GM18861 (cell line): ENCODE data around the gene SUPT7L.
A peak's percentile ranks its signal among the peaks of the same experiment; 100 is the strongest.

Experiments
- ATAC-seq: cut with Tn5 transposase; IDR thresholded peaks from one replicate; pipeline ENCODE4 v1.9.1; 2021; ENCODE audit not compliant: unreplicated experiment

SUPT7L gene, protein sequence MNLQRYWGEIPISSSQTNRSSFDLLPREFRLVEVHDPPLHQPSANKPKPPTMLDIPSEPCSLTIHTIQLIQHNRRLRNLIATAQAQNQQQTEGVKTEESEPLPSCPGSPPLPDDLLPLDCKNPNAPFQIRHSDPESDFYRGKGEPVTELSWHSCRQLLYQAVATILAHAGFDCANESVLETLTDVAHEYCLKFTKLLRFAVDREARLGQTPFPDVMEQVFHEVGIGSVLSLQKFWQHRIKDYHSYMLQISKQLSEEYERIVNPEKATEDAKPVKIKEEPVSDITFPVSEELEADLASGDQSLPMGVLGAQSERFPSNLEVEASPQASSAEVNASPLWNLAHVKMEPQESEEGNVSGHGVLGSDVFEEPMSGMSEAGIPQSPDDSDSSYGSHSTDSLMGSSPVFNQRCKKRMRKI

DNA sequence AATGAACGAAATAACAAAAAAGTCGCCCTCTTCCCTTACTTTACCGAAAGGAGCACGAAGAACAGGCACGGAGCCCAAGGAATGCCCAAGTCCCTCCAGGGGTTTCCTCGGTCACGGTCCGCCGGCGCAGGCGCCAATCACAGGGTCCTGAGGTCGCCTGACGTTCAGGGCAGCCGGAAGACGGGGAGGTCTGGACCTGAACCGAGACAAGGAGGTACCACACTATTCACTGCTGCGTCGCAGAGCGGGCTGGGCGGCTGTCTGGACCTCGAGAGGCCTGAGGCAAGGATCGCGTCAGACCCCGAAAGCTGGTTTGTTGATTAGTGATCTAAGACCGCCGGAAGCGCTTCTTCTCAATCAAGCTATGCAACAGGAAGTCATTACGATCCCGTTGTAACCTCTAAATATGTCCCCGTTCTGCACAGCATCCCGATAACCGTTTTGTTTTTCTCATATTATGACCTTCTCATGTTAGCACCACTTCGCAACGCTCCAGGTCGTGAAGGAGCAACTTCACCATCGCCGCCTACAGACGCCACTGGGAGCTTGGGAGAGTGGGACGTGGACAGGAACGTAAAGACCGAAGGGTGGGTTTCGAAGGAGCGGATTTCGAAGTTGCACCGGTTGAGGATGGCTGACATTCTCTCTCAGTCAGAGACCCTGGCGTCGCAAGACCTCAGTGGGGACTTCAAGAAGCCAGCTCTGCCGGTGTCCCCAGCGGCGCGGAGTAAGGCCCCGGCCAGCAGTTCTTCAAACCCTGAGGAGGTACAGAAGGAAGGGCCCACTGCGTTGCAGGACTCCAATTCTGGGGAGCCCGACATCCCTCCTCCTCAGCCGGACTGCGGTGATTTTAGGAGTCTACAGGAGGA, at the start of gene SUPT7L, which contains the start of gene SLC4A1AP:
Gene SUPT7L (minus strand): TSS at position 330 of the 869 bp plus-strand sequence. CDS start 1,422 bp downstream, outside the sequence.
Gene SLC4A1AP (plus strand): TSS at position 605 of the 869 bp plus-strand sequence. CDS start 26 bp downstream, at position 631.
- ATAC-seq: peak; percentile 53

DNA sequence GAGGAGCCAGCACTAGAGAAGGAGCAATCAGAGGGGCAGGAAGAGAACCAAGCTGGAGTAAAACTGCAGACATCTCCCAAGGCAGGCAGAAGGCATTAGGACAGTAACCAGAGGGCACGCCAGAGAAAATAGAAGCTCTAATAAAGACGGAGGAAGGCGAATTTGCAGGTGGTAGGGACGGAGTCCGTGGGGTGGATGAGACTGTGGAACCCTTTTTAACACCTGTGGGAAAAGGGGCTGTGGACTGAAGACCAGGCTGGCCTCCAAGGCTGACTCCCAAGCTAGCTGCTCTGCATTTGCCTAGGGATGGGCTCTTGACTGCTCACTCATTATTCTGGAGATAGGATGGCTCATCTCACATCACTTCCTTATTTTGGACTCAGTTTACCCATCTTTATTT, 49.8 kb upstream of the SUPT7L start:
- no peak for ATAC-seq

DNA sequence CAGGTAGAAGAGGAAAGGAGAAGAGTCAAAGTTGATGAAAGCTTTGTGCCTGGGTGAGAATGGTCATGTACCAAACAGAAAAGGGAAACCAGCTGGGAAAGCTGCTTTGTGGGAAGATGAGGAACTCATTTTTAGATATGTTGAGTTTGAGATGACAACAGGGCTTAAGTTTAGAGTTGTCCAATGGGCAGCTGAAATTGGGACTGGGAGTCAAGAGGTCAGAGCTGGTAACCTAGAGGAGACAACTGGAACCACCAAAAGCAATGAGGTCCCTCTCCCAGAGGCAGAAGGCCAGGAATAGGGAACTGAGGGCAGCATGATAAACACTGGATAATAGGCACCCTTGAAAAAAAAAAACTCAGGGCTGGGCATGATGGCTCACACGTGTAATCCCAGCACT, 49.1 kb upstream of the SUPT7L start:
- no peak for ATAC-seq

DNA sequence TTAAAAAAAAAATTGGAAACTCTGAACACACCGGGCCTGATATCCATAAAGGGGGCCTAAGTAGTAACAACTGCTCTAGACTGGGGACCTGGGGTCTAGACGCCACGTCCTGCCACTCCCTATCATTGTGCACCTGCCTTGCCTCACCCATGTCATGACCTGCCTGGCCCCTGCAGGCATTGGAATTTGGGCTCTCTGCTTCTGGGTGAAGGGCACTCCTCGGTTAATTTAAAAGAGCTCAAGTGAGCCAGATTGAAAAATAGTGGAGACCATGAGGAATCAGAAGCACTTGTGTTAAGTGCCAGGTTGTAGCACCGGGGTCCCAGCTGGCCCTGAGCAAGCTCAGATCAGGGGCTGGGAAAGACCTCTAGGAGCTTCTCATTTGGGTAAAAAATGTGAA, 48.4 kb upstream of the SUPT7L start:
- no peak for ATAC-seq

DNA sequence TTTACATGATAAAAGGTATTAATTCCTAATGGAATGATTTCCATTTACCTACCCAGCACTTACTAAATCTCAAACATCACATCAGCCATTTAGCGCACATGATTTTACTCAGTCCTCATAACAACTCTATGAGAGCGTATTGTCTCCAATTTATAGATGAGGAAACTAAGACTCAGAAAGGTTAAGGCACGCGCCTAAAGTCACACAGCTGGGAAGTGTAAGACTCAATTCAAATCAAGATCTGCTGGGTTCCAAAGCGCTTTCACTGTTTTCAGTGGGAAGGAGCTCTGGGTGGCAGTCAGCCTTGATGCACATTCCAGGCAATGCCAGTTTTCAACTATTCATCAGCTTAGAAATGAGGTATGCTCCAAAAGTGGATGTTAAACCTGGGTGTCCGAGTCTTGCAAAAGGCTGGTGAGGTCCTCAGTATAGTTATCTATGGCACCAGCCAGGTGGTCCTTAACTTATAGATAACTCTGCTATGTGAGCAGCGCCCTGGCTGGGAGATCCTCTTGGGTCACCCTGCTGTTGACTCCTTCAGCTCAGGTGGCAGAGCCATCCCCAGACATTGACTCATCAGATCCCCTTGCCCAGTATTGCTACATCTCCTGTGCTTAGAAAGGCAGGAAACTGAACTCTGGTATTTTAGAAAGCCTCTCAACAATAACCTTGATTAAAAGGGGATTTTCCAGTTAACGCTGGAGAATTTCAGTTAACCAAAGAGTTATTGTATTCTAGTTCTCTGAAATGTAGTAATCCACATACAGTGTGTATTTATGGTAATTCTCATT, 47.4 kb upstream of the SUPT7L start:
- ATAC-seq: no peak

DNA sequence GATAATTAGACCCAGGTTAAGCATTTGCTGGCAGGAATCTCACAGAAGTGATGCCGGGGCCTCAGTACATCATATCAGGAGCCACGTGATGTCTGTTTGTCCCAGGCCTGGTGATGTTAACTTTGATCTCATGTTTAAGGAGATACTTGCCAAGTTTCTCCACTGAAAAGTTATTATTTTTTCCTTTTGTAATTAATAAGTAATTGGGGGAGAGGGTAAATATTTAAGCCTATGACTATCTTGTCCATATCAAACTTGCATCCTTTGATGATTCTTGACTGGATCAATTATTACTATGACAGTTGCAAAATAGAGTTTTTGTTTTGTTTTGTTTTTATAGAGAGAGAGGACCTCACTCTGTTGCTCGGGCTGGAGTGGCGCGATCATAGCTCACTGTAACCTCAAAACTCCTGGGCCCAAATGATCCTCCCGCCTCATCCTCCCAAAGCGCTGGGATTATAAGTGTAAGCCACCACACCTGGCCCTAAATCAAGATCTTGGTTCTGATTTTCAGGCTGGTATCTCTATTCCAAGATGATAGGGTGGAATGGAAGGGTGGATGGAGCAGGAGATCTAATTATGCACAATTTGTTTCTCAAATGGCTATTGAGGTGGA, 46.7 kb upstream of the SUPT7L start:
- no peak for ATAC-seq

DNA sequence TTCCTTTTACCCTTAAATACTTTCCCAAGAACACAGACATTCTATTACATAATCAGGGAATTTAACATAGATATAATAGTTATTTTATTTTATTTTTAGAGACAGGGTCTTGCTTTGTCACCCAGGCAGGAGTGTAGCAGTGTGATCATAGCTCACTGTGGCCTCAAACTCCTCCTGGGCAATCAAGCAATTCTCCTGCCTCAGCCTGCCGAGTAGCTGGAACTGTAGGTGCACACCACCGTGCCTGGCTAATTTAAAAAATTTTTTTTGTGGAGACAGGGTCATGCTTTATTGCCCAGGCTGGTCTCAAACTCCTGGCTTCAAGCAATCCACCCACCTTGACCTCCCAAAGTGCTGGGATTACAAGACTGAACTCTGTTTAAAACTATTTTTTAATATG, 45.9 kb upstream of the SUPT7L start:
- ATAC-seq: no peak

DNA sequence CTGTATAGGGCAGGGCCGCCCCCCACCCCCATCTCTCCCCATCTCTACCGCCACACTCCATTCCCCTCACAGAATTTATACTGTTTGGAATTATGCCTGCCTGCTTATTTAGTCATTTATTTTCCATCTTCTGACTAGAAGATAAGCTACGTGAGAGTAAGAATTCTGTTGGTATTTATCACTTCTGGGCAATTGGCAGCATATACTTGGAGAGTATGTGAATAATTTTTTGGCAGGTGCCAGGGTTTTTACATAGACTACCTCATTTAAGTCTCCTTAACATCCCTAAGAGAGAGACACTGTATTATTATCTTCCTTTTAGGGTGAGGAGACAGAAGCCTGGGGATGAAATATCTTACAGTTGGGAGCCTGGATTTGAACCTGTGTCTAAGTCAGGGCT, 45.3 kb upstream of the SUPT7L start:
- ATAC-seq: no peak

DNA sequence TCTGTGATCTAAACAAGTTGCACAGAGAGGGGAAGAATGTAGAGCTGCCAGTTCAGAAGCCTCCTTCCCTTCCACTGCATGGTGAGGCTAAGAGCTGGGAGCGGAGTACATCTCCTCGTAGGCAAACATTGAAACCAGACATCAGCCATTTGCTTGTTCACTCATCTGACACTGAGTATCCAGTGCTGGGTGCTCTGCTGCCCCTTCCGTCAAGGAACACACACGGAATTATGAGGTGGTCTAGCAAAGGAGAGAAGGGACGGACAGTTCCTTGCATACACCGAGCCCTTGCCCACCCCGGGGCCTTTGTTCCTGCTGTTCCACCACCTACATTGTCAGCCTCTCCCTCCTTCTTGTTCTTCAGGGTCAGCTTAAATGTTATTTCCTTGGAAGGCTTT, 44.8 kb upstream of the SUPT7L start:
- ATAC-seq: no peak

DNA sequence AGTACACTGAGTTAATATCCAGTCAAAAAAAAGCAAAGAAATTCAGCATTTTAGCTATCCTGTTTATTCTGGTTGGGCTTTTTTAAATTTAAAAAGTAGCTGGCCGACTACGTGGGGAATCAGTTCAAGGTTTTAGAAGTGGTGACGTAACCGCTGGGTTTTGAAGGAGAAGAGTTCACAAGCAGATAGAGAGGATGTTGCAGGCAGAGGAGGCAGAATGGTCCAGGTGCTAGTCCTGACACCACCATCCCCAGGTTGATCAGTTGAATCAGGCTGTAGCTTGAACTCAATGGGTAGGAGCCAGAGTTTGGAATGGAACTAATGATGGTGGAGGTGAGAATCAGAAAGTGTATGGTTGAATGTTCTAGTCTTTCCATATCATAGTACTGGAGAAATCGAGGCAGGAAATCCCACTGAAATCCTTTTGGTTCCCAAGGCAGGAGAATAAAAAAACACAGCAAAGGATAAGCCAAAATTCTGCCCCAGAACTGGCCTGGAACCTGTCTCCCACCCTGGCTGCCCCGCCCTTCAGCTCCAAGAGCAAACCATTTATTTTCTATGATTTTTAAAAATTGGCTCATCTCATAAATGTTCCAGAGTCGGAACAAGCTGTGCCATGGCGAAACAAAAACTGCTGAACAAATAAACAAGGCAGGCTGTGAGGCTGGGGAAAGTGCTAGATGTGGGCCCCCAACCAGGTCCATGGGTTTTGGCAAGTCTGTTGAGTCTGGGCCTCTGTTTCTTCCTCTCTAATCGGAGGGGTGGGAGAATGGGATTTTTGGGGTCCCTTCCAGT, 44.2 kb upstream of the SUPT7L start:
- no peak for ATAC-seq

DNA sequence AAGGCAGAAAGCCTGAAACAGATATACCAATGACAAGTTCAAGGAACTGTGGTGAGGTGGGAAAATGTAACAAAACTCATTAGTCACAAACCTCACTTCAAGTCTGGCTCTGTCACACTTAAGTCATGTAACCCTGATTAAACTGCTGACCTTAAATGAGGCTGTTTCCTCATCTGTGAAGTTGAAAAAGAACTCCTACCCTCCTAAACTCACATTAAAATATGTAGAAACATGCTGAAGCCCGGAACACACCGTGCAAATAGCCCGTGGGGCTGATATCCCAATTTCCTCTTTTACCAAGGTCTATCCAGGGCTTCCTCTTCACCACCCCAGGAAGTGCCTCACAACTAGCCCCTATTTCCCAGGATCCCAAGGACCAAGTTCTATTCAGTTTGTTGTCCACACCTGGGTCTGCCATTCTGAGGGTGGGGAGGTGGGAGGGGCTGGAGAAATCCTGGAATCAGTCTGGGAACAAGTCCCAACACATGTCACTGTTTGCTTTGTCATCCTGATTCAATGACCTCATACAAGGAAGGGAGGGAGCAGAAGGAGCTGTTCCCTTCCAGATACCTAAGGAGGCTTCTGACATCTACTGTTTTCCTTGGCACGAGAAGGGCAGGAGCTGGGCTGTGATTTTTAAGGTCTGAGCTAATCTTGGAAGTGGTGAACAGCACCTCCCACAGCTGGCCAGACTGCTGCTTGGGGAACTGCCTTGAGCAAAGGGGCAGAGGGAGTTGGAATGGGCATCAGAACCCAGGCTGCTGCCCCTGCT, 42.6 kb upstream of the SUPT7L start:
- no peak for ATAC-seq

DNA sequence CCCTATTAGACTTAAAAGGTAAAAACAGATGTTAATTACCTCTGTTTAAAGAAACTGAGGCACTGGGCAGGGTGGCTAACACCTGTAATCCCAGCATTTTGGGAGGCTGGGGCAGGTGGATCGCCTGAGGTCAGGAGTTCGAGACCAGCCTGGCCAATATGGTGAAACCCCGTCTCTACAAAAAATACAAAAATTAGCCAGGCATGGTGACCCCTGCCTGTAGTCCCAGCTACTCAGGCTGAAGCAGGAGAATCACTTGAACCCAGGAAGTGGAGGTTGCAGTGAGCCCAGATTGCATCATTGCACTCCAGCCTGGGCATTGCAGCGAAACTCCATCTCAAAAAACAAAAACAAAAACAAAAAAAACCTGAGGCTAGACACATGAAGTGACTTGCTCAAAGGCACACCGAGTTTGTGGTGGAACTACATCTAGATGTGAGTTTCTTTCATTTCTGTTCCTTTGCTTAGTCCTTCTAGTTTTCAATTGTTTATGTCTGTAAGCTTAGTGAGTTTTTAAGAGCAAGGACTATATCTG, 41.0 kb upstream of the SUPT7L start:
- no peak for ATAC-seq

DNA sequence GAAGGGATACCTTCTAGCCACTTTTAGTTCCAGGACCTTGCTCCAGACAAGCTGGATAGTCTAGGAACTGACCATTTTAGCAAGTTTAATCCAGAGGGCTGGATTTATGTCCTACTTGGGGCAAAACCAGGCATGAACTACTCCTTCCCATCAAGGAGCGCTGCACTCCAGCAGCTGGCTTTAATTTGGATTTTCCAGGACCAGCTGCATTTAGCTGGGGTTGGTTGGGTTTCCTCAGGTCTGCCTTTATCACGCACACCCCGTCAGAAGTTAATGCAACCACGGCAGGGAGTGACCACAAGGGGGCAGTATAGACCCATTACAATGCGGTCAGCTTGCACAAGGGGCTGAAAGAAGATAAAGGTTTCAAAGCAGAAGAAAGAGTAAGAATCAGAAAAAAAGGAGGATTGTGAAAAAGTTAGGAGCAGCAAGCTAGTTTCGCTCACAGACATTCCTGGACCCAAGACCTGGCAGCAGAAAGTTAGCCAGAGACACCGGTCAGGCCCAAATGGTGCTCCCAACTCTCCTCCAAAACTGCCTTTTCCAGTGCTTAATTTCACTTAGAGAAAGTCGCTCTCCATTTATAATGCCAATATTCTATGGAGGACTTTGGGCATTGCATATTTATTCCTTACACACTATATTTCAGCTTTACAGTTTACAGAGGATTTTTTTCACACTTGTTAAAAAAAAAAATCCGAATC, 40.4 kb upstream of the SUPT7L start:
- no peak for ATAC-seq

DNA sequence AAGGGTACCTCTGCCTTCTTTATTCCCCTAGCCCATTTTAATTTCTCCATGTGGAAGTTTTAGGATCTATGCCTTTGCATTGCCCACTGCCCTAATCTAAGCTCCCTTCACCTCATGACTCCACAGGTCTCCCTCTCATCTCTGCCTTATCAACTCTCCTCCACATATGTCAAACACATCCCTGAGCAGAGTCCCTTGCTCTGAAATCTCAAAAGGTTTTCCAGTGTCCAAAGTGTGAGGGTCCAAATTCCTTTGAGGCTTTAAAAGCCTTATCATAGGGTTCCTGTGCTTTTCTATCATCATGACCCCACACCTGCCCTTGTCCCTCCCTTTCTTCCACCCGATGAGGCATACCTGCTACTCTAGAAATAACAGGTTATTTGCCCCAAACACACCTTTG, 38.9 kb upstream of the SUPT7L start:
- no peak for ATAC-seq

DNA sequence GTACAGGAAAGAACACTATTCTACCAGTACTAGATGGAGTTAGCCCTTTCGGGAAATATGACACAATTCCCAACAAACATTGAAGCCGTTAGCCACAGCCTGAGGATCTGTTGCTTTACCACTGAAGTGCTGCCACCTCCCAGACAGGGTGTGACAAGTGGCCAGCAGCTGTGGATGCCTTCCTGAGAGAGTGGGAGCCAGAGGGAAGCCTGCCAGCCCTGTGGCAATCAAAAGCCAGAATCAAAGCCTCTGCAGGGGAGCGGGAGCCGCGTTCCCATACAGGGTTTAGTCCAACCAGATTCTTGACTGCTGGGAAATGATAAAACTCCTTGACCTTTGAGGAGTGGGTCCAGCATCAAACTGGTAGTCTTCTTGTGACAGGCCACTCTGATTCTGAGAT, 38.3 kb upstream of the SUPT7L start:
- no peak for ATAC-seq

DNA sequence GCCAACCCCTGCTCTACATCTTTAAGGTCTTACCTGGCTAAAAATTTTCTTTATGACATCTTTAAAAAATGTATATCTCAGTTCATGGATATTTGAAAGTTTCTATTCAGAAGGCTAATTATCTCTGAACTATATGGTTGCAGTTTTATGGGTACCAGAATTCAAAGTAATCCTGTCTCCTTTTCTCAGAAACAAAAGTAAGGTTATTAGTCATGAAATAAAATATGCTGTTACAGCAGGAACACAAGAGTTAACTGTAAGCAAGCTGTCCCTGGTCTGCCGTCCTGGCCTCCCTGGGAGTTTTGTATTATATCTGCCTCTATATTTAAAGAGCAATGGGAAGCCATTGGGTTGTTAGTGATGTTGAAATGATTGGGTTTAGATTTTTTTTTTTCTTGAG, 34.2 kb upstream of the SUPT7L start:
- no peak for ATAC-seq

DNA sequence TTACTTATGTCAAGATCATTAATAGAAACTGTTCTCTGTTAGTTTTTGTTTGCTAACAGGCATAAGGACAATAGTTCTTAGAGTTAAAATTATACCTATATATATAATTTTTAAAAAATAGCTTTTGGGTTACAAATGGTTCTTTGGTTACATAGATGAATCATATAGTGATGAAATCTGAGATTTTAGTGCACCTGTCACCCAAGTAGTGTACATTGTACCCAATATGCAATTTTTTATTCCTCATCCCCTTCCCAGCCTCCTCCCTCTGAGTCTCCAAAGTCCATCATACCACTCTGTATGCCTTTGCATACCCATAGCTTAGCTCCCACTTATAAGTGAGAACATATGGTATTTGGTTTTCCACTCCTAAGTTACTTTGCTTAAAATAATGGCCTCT, 26.6 kb upstream of the SUPT7L start:
- ATAC-seq: no peak

DNA sequence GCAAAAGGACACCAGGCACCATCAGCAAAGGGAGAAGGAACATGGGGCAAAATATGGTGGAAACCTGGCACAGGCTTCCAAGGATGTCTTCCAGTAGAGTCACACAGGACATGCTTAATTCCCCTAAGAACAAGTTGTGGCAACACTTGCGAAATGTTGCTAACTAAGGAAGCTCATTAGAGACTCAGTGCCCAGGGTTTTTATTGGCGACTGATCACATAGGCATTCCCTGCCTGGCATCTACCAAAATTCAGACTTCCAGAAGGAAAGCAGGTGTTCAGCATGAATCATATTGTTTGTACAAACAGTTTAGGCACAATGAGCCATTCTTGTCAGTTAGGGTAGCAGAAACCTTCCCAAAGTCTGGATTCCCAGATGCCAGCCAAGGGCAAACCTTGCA, 26.0 kb upstream of the SUPT7L start:
- no peak for ATAC-seq
